Activated T-cell treated with anti-CD3 and anti-CD28 coated beads, Interleukin-2, amount 50 U/mL, for 72 hours (primary cell): ENCODE results near the gene PAQR7. TPM values are rescaled to one million over a fixed set of nuclear protein-coding genes. Genes with fewer than 3 reads are reported as not detected.
A peak's percentile ranks its signal among the peaks of the same experiment; 100 is the strongest.

ENCODE experiments used
- ATAC-seq, 2 donors: fragments of 150-1000 bp; cut with Tn5 transposase; replicated peaks in 1 of 2; 2 replicates each; pipeline ENCODE4 v1.10.0; 2021; ENCODE audit warnings: moderate library complexity in 2 of 2, mild to moderate bottlenecking in 1 of 2
- DNase-seq, 2 donors: peaks; one replicate each; pipeline ENCODE4 v3.0.0; 2021 to 2022; ENCODE audit warnings: mixed read lengths in 1 of 2
- H3K27ac Mint-ChIP-seq: one replicate; pipeline ENCODE4 v1.8.0; 2022; ENCODE audit warnings: mild to moderate bottlenecking, moderate library complexity, mixed read lengths
- H3K27me3 Mint-ChIP-seq: one replicate; pipeline ENCODE4 v1.8.0; 2022; ENCODE audit warnings: low read depth, mixed read lengths
- H3K36me3 Mint-ChIP-seq, 2 donors: one replicate each; pipeline ENCODE4 v1.8.0; 2022; ENCODE audit warnings: mixed read lengths in 2 of 2, mild to moderate bottlenecking in 1 of 2; ENCODE audit not compliant: insufficient read depth in 2 of 2
- H3K4me1 Mint-ChIP-seq: one replicate; pipeline ENCODE4 v1.8.0; 2022; ENCODE audit warnings: low read depth, mixed read lengths
- H3K4me3 Mint-ChIP-seq, 2 donors: one replicate each; pipeline ENCODE4 v1.8.0; 2022; ENCODE audit warnings: mild to moderate bottlenecking in 2 of 2, mixed read lengths in 2 of 2, moderate library complexity in 2 of 2
- H3K9me3 Mint-ChIP-seq, 2 donors: one replicate each; pipeline ENCODE4 v1.8.0; 2022; ENCODE audit warnings: mixed read lengths in 2 of 2
- total RNA-seq, 2 donors: library from RNA; stranded (reverse); gene quantifications; one replicate each; pipeline ENCODE4 v1.2.3, GENCODE V29; 2022

Gene PAQR7
- 1 to 10 TPM; 4.6 to 5.1 TPM for total RNA-seq

DNA sequence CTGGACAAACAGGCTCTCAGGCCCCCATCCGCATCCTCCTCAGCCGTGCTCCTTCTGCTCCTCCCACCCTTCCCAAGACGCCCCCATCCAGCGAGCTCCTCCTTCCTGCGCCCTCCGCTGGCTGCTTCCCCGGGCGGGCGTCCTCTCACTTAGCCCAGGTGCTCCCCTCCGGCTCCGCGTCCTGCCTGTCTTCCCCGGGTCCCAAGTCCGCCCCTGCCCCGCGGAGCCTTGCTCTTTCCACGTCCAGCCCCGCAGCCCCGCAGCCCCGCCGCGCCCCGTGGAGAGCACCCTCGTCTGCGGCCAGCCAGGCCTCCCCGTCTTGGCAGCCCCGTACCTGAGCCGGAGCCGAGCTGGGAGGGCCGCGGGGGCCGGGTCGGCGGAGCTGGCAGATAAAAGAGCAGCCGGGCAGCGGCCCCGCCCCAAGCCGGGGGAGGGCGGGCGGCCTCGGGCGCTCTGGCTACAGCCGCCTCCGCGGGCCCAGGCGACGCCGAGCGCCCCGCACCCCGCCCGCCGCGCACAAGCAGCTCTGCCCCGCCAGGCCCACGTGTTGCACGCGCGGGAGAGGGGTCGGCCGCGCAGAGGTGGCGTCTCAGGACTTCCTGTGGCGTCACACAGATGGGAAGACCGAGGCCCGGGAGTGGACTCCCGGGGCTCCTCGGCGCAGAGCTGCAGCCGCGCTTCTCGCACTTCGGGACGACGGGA, at the start of gene PAQR7:
PAQR7 (minus strand) TSS at position 555 of the 702 bp plus-strand sequence. CDS start 11,869 bp downstream, outside the sequence.
- no peaks in the 10 kb centered on the region for H3K36me3 Mint-ChIP-seq
- peak; percentile 76 to 79 for DNase-seq
- H3K27me3 Mint-ChIP-seq = peaks cover 10% of the 10 kb centered on the region
- peak; percentile 90 for ATAC-seq
- peaks cover 24% of the 10 kb centered on the region for H3K4me1 Mint-ChIP-seq
- peak within 1 kb of the TSS; percentile 87 to 93 for H3K4me3 Mint-ChIP-seq
- no peaks in the 10 kb centered on the region for H3K9me3 Mint-ChIP-seq
- H3K27ac Mint-ChIP-seq = peak within 1 kb of the TSS; percentile 46

DNA sequence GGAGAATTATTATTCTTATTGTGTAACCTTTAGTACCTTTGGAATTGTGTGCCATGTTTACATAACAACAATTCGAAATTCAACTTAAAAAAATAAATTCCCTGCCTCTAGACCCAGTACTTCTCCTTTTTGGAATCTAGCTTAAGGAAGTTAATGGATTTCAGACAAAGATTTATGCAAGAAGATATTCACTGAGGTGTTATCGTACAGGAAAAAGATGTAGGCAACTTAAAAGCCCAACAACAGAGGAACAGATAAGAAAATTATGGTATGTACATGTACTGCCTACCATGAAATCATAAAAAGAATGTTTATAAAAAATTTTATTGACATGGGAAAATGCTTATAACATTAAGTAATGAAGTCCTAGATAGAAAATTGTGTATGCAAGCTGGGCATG, 48.9 kb upstream of the PAQR7 start:
- Mint-ChIP-seq H3K4me1 (peaks cover 25% of the 10 kb centered on the region), H3K9me3 (no peaks in the 10 kb centered on the region), H3K4me3 (no peak overlapping the region), H3K36me3 (no peaks in the 10 kb centered on the region), H3K27me3 (peaks cover 9% of the 10 kb centered on the region), H3K27ac (no peak overlapping the region)
- ATAC-seq (no peak), DNase-seq (no peak)

DNA sequence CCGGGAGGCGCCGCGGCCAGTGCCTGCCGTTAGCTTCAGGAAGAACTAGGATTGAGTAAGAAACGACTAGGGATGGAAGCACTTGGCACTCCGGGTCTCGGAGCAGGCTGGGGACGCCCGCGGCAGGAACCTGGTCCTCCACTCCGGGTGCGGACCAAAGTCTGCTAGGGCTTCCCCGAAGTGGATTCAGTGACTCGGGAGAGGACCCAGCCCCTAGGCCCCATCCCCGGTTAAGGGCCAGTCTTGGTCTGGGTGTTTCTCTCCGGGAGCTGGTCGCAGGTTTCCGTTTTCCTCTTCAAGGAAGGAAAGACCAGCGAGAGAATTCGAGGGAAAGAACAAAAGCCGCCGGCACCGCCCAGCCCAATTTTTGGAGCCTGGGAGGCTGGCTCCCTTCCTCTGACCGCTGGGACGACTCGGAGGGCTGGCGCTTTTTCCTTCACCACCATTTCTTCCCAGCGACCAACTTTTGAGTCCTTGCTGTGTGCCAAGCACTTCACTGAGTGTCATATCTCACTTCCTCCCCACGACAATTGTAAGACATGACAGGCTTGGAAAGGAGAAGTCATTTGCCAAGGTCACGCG, 47.6 kb upstream of the PAQR7 start:
- Mint-ChIP-seq H3K27ac (no peak overlapping the region), H3K9me3 (no peaks in the 10 kb centered on the region), H3K27me3 (peaks cover 9% of the 10 kb centered on the region), H3K4me1 (peaks cover 33% of the 10 kb centered on the region), H3K4me3 (peak overlapping the region; percentile 80 to 86), H3K36me3 (no peaks in the 10 kb centered on the region)
- ATAC-seq (peak; percentile 50 to 59), DNase-seq (peak; percentile 21 to 33)

- Mint-ChIP-seq H3K4me1 (peaks cover 39% of the 10 kb centered on the region), H3K27me3 (peaks cover 9% of the 10 kb centered on the region), H3K27ac (no peak overlapping the region), H3K4me3 (peak overlapping the region; percentile 80 to 86), H3K36me3 (no peaks in the 10 kb centered on the region), H3K9me3 (no peaks in the 10 kb centered on the region)
- ATAC-seq (peak; percentile 88 to 90), DNase-seq (peak; percentile 54 to 56)
These were observed 46.8 kb upstream of the PAQR7 start for GRCh38 chr1:25922056-25922970.

- Mint-ChIP-seq H3K27ac (no peak overlapping the region), H3K36me3 (no peaks in the 10 kb centered on the region), H3K4me1 (peaks cover 35% of the 10 kb centered on the region), H3K9me3 (no peaks in the 10 kb centered on the region), H3K27me3 (peaks cover 4% of the 10 kb centered on the region), H3K4me3 (no peak overlapping the region)
- no peak for DNase-seq
- ATAC-seq = no peak
These were observed 43.1 kb upstream of the PAQR7 start for GRCh38 chr1:25918615-25919014.

- no peak for DNase-seq
These were observed 42.5 kb upstream of the PAQR7 start for GRCh38 chr1:25917996-25918395.

DNA sequence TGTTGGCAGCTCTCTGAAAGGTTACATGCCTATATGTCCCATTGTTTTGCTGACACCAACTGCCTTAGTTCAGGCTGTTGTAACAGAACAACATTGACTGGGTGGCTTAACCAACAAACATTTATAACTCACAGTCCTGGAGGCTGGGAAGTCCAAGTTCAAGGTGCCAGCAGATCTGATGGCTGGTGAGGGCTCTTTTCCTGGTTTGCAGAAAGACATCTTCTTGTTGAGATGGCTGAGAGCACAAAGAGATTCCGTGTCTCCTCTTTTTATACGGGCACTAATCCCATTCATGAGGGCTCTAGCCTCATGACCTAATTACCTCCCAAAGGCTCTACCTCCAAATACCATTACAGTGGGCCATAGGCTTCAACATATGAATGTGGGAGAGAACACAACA, 41.0 kb upstream of the PAQR7 start:
- Mint-ChIP-seq H3K4me1 (peaks cover 20% of the 10 kb centered on the region), H3K27me3 (no peaks in the 10 kb centered on the region), H3K36me3 (no peaks in the 10 kb centered on the region), H3K27ac (no peak overlapping the region), H3K9me3 (no peaks in the 10 kb centered on the region), H3K4me3 (no peak overlapping the region)
- ATAC-seq (no peak), DNase-seq (no peak)

More at GRCh38 chr1:25917996-25918395, 42.5 kb upstream of the PAQR7 start:
- no peaks in the 10 kb centered on the region for H3K27me3 Mint-ChIP-seq
- peak in 1 of 2 donors; percentile 40 for ATAC-seq
- peaks cover 29% of the 10 kb centered on the region for H3K4me1 Mint-ChIP-seq
- no peaks in the 10 kb centered on the region for H3K36me3 Mint-ChIP-seq
- H3K27ac Mint-ChIP-seq = peak overlapping the region; percentile 57
- H3K9me3 Mint-ChIP-seq = no peaks in the 10 kb centered on the region
- H3K4me3 Mint-ChIP-seq = peak overlapping the region; percentile 45 to 47

GRCh38 chr1:25914074-25914995, 38.8 kb upstream of the PAQR7 start:
- no peaks in the 10 kb centered on the region for H3K27me3 Mint-ChIP-seq
- peaks cover 14% of the 10 kb centered on the region for H3K4me1 Mint-ChIP-seq
- ATAC-seq (no peak), DNase-seq (no peak)
- H3K36me3 Mint-ChIP-seq = no peaks in the 10 kb centered on the region
- no peak overlapping the region for H3K27ac Mint-ChIP-seq
- no peaks in the 10 kb centered on the region for H3K9me3 Mint-ChIP-seq
- no peak overlapping the region for H3K4me3 Mint-ChIP-seq

DNA sequence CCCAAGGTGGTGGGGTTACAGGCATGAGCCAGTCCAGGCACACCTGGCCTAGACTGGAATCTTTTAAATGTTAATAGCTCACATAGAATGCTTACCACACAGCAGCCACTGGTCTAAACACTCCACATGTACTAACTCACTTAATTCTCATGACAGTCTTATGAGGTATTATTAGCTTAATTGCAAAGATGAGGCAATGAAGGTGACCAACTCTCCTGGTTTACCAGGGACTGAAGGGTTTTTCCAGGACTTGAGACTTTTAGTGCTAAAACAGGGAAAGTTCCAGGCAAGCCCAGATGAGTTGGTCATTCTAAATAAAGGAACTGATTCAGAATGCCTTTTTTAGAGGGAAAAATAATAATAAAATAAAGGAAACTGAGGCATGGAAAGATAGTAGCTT, 37.7 kb upstream of the PAQR7 start:
- Mint-ChIP-seq H3K9me3 (no peaks in the 10 kb centered on the region), H3K4me3 (no peak overlapping the region), H3K27me3 (no peaks in the 10 kb centered on the region), H3K27ac (no peak overlapping the region), H3K4me1 (peaks cover 8% of the 10 kb centered on the region), H3K36me3 (no peaks in the 10 kb centered on the region)
- ATAC-seq (no peak), DNase-seq (no peak)

- Mint-ChIP-seq H3K4me1 (peaks cover 4% of the 10 kb centered on the region), H3K4me3 (no peak overlapping the region), H3K9me3 (no peaks in the 10 kb centered on the region), H3K27me3 (peaks cover 9% of the 10 kb centered on the region), H3K27ac (no peak overlapping the region), H3K36me3 (no peaks in the 10 kb centered on the region)
- ATAC-seq (no peak), DNase-seq (no peak)
These were observed 36.7 kb upstream of the PAQR7 start for GRCh38 chr1:25912076-25912831.

DNA sequence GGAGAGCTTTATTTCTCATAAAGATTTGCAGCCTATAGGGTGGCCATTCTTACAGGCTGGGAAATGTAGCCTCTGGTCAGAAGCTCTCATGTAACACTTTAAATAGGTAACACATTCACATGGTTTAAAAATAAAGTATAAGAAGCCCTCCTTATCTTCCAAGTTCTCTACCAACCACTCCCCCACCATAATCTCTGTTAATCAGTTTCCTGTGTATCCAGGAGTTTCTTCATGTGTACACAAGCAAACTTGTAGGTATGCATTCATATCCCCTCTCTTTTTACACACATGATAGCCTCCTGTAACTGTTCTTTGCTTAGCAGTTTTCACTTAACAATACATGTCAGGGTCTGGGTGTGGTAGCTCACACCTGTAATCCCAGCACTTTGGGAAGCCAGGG, 35.7 kb upstream of the PAQR7 start:
- Mint-ChIP-seq H3K36me3 (peaks cover 1% of the 10 kb centered on the region in 2 donors), H3K4me1 (peaks cover 11% of the 10 kb centered on the region), H3K27ac (no peak overlapping the region)

DNA sequence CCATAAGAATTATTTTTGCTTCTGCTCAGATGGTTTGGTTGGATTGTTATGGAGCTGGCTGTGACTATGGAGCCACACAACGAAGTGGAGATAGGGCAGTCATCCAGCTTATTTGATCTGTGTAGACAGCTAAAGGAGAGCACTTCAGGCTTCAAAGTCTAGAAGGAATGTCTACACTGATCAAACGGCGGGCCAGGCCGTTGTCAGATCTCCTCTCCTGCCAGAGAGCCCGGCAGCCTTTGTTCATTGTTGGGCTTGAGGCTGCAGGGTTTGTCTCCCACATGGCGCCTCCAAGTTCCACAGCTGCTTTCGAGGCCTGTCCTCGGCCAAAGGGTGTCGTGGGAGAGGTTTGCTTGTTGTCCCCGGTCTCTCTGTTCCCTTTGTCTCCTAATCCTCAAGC, 33.5 kb upstream of the PAQR7 start:
- Mint-ChIP-seq H3K36me3 (peaks cover 6 to 13% of the 10 kb centered on the region in 2 donors), H3K9me3 (no peaks in the 10 kb centered on the region), H3K4me3 (no peak overlapping the region), H3K27me3 (peaks cover 11% of the 10 kb centered on the region), H3K4me1 (peaks cover 23% of the 10 kb centered on the region), H3K27ac (no peak overlapping the region)
- ATAC-seq (no peak), DNase-seq (no peak)

More for the DNA sequence above, 35.7 kb upstream of the PAQR7 start:
- no peaks in the 10 kb centered on the region for H3K9me3 Mint-ChIP-seq
- DNase-seq = no peak
- no peak for ATAC-seq
- peaks cover 11% of the 10 kb centered on the region for H3K27me3 Mint-ChIP-seq
- H3K4me3 Mint-ChIP-seq = no peak overlapping the region
